SU-DHL-6 (cell line): ENCODE measurements around the gene LRRIQ3.

Experiments used
- EZH2phosphoT487 ChIP-seq: fragments of 200-600 bp; sonication (generic), shearing (Covaris generic); conservative IDR thresholded peaks from 2 replicates; pipeline ENCODE4 v1.6.1; 2018; ENCODE audit warnings: mild to moderate bottlenecking, antibody characterized with exemption, low read length, moderate library complexity, mixed read lengths
- TF ChIP-seq, protein P1 (sequence below): fragments of 200-600 bp; sonication (generic); IDR thresholded peaks from one replicate; pipeline ENCODE4 v1.5.1; 2017; ENCODE audit warnings: antibody characterized with exemption, mild to moderate bottlenecking, low read length, moderate library complexity; ENCODE audit not compliant: insufficient read depth, poor library complexity, severe bottlenecking

- TF ChIP-seq EZH2phosphoT487, result no peak
- TF ChIP-seq, protein P1, sequence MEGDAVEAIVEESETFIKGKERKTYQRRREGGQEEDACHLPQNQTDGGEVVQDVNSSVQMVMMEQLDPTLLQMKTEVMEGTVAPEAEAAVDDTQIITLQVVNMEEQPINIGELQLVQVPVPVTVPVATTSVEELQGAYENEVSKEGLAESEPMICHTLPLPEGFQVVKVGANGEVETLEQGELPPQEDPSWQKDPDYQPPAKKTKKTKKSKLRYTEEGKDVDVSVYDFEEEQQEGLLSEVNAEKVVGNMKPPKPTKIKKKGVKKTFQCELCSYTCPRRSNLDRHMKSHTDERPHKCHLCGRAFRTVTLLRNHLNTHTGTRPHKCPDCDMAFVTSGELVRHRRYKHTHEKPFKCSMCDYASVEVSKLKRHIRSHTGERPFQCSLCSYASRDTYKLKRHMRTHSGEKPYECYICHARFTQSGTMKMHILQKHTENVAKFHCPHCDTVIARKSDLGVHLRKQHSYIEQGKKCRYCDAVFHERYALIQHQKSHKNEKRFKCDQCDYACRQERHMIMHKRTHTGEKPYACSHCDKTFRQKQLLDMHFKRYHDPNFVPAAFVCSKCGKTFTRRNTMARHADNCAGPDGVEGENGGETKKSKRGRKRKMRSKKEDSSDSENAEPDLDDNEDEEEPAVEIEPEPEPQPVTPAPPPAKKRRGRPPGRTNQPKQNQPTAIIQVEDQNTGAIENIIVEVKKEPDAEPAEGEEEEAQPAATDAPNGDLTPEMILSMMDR, result no peak
Measured at GRCh38 chr1:74003806-74004205, 194.2 kb downstream of the LRRIQ3 start.
